ENCODE data around the gene YPEL2. TPM values are rescaled to one million over a fixed set of nuclear protein-coding genes. Genes with fewer than 3 reads are reported as not detected.

Gene YPEL2
- total and polyA plus RNA-seq, 2 of the 13 experiments (the other 11 are each of a cell fraction or from before 2014, with no cell fraction given), result 8.5 to 21.1 TPM

DNA sequence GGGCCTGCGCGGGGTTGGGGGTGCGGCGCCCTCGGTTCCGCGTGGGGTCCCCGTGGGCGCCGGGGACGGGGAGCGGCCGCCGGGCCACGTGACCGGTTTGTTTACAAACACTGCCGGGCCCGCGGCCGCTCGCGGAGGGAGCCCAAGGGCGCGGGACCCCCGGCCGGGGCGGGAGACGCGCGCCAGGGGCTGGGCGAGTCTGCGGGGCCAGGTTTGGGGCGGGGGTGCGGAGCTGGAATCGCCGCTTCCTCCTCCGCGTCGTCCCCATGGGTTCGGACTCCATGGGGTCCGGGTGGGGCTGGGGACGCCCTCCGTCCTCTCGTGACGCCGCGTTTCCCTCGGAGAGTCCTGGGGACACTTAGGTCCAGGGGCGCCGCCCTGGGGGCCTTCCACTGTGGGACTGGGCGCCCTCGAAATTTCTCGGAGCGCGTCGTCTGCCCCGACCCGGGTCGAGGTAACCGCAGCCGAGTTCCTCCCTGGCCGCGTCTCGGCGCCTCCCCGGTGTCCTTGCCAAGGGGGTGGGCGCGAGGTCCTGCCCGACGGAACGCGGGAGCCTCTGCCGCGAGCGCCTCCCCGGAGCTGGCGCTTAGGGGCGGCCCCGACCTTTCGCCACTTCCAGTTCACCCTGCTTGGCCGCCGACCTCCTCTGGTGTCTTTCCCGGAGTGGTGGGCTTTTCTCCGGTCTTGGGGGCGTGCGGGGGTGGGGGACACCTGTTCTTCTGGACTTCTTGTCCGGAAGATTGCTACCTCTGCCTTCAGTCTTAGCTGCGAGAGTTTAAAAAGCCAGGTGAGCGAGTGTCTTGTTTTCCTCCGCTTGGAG, 684 bp downstream of the YPEL2 start (continued):
- TF ChIP-seq, protein P1, sequence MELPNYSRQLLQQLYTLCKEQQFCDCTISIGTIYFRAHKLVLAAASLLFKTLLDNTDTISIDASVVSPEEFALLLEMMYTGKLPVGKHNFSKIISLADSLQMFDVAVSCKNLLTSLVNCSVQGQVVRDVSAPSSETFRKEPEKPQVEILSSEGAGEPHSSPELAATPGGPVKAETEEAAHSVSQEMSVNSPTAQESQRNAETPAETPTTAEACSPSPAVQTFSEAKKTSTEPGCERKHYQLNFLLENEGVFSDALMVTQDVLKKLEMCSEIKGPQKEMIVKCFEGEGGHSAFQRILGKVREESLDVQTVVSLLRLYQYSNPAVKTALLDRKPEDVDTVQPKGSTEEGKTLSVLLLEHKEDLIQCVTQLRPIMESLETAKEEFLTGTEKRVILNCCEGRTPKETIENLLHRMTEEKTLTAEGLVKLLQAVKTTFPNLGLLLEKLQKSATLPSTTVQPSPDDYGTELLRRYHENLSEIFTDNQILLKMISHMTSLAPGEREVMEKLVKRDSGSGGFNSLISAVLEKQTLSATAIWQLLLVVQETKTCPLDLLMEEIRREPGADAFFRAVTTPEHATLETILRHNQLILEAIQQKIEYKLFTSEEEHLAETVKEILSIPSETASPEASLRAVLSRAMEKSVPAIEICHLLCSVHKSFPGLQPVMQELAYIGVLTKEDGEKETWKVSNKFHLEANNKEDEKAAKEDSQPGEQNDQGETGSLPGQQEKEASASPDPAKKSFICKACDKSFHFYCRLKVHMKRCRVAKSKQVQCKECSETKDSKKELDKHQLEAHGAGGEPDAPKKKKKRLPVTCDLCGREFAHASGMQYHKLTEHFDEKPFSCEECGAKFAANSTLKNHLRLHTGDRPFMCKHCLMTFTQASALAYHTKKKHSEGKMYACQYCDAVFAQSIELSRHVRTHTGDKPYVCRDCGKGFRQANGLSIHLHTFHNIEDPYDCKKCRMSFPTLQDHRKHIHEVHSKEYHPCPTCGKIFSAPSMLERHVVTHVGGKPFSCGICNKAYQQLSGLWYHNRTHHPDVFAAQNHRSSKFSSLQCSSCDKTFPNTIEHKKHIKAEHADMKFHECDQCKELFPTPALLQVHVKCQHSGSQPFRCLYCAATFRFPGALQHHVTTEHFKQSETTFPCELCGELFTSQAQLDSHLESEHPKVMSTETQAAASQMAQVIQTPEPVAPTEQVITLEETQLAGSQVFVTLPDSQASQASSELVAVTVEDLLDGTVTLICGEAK (IDR thresholded peaks at IDR 0.05), result no peak
- TF ChIP-seq, protein P1 (CRISPR knock-in tag; IDR thresholded peaks at IDR 0.05), result no peak
- TF ChIP-seq MEIS1 (CRISPR knock-in tag; IDR thresholded peaks at IDR 0.05; ENCODE audit: borderline replicate concordance) (peak; percentile 29; the same call in 1 of the 2 replicates), HCFC1 (IDR thresholded peaks at IDR 0.05; ENCODE audit: low read depth, low read length) (no peak), SOX6 (IDR thresholded peaks at IDR 0.05) (no peak), SOX6 (CRISPR knock-in tag; IDR thresholded peaks at IDR 0.05) (no peak)
- TF ChIP-seq, protein P2, sequence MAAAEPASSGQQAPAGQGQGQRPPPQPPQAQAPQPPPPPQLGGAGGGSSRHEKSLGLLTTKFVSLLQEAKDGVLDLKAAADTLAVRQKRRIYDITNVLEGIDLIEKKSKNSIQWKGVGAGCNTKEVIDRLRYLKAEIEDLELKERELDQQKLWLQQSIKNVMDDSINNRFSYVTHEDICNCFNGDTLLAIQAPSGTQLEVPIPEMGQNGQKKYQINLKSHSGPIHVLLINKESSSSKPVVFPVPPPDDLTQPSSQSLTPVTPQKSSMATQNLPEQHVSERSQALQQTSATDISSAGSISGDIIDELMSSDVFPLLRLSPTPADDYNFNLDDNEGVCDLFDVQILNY (CRISPR knock-in tag; conservative IDR thresholded peaks at IDR 0.05), result no peak
- TF ChIP-seq, protein P3, sequence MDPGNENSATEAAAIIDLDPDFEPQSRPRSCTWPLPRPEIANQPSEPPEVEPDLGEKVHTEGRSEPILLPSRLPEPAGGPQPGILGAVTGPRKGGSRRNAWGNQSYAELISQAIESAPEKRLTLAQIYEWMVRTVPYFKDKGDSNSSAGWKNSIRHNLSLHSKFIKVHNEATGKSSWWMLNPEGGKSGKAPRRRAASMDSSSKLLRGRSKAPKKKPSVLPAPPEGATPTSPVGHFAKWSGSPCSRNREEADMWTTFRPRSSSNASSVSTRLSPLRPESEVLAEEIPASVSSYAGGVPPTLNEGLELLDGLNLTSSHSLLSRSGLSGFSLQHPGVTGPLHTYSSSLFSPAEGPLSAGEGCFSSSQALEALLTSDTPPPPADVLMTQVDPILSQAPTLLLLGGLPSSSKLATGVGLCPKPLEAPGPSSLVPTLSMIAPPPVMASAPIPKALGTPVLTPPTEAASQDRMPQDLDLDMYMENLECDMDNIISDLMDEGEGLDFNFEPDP (CRISPR knock-in tag; conservative IDR thresholded peaks at IDR 0.05), result 0 out of 2 replicates have a peak, but pooled peaks have one; percentile 81
- TF ChIP-seq, protein P4, sequence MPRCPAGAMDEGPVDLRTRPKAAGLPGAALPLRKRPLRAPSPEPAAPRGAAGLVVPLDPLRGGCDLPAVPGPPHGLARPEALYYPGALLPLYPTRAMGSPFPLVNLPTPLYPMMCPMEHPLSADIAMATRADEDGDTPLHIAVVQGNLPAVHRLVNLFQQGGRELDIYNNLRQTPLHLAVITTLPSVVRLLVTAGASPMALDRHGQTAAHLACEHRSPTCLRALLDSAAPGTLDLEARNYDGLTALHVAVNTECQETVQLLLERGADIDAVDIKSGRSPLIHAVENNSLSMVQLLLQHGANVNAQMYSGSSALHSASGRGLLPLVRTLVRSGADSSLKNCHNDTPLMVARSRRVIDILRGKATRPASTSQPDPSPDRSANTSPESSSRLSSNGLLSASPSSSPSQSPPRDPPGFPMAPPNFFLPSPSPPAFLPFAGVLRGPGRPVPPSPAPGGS (CRISPR knock-in tag; IDR thresholded peaks at IDR 0.05), result no peak
- TF ChIP-seq, protein P5, sequence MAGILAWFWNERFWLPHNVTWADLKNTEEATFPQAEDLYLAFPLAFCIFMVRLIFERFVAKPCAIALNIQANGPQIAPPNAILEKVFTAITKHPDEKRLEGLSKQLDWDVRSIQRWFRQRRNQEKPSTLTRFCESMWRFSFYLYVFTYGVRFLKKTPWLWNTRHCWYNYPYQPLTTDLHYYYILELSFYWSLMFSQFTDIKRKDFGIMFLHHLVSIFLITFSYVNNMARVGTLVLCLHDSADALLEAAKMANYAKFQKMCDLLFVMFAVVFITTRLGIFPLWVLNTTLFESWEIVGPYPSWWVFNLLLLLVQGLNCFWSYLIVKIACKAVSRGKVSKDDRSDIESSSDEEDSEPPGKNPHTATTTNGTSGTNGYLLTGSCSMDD (CRISPR knock-in tag; IDR thresholded peaks at IDR 0.05), result no peak
